Right renal cortex interstitium (tissue), 3 donors: Measurements from ENCODE around the gene STARD3NL. TPM values are rescaled to one million over a fixed set of nuclear protein-coding genes. Genes with fewer than 3 reads are reported as not detected.
"Not testable (repeated sequence)": the region's sequence is repeated elsewhere in the genome, so short reads cannot be mapped to it uniquely, and the experiment has no call there.

Experiments used
- DNase-seq, 3 donors: peaks; one replicate each; pipeline ENCODE4 v3.0.0-alpha.2; 2013; ENCODE audit warnings: low read depth in 3 of 3, low spot score in 2 of 3
- polyA plus RNA-seq, 3 donors: library from polyadenylated mRNA; unstranded; fragments of 120-200 nt; gene quantifications; one replicate each; pipeline ENCODE4 v1.2.1, GENCODE V29; 2013; ENCODE audit not compliant: insufficient read length in 3 of 3

Gene STARD3NL
- polyA plus RNA-seq, 3 donors = 71.4 to 74.0 (median 73.0) TPM

DNA sequence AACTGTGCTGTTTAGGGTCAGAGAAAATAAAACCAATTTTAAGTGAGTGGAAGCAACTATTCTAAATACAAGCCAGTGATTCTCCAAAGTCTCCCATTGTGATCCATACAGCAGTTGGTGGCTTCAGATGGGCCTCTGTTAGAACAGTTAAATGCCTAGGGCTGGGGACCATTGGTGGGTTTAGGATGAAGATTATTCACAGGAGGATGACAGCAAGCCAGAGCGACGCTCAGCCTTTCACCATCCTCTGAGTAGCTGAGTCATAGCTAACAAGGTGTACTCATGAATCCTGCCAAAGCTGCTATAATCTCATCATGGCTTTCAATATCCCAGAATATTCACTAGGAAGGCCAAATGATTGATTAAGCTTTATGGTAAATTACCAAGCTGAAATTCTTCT lies 39.6 kb downstream of the STARD3NL start:
- DNase-seq = no peak

DNA sequence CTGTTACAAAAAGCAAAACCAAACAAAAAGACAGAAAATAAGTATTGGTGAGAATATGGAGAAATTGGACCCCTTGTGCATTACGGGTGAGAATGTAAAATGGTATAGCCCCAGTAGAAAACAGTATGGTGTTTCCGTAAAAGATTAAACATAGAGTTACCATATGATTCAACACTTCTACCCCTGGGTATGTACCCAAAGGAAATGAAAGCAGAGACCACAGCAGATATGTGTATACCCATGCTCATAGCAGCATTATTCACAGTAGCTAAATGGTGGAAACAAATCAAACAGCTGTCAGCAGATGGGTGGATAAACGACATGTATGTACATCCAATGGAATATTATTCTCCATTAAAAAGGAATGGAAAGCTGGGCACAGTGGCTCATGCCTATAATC lies 42.4 kb downstream of the STARD3NL start:
- no peak for DNase-seq

DNA sequence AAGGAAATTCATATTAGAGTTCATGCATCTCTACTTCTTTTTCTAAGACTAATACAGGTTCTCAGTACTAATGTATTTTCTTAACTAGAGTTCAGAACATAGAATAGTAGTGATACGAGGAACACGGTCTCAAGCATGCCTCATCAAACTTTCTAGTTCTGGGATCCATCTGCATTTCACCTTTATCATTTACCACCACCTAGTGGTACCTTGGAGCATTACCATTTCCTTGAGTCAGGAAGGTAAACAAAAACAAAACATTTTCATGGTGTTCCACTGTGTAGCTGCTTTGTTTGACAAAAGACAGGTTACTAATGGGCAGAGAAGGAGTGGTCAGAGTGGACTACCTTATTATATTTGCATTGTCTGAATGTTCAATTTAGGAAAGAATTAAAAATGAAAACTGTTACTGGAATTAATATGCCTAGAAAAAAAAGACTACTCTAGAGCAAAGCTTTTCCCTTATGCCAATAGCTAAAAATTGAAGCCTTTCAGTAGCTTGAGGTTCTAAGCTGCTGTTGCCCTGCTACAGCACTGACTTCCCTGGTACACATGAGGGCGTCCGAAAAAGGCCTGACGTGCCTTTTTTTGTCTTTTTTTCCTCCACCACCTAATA lies 44.5 kb downstream of the STARD3NL start:
- DNase-seq = peak in 2 of 3 donors; percentile 29 to 31

DNA sequence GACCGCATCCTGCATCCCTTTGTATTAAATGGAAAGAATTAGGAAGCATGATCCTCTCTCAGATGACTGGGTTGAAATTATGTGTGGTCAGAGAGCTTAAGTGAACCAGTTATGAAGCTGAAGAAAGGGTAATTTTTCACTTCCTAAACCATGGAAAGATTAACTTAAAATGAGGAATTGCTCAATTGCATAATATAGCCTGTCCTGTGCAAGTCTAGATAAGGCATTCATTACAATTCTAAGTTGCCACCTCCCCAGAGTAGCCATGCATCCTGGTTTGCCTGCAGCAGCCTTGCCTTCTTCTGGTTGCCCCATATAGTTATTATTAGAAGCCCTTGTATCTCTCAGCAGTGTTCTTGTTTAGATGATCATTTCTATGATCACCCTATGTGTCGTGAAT lies 45.3 kb downstream of the STARD3NL start:
- no peak for DNase-seq

DNA sequence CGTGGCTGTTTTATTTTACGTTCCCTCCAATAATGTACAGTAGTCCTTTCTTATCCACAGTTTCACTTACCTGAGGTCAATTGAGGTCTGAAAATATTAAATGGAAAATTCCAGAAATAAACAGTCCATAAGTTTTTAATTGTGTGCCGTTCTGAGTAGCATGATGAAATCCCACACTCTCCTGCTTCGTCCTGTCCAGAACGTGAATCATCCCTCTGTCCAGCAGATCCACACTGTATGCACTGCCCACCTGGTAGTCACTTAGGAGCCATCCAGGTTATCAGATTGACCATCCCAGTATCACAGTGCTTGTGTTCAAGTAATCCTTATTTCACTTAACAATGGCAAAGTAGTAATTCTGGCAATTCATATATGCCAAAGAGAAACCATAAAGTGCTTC lies 46.3 kb downstream of the STARD3NL start:
- DNase-seq = no peak

DNA sequence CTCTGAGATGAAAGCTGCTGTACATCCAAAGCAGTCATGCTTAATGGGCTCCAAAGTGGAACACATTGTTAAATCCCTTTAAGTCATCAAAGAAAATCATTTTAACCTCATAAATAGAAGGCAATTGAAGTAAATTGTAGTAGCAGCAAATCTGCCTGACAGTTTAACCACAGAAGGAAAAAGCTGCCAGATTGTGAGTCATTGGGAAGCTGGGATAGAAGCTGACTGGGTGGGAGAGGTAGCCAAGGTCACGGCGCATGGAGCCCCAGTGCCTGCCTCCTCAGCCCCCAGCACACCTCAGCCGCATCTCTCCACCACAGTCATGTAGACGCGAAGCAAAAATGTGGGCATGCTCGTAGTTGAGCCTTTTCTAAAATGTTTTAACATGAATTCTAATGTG lies 51.3 kb downstream of the STARD3NL start:
- DNase-seq = no peak

DNA sequence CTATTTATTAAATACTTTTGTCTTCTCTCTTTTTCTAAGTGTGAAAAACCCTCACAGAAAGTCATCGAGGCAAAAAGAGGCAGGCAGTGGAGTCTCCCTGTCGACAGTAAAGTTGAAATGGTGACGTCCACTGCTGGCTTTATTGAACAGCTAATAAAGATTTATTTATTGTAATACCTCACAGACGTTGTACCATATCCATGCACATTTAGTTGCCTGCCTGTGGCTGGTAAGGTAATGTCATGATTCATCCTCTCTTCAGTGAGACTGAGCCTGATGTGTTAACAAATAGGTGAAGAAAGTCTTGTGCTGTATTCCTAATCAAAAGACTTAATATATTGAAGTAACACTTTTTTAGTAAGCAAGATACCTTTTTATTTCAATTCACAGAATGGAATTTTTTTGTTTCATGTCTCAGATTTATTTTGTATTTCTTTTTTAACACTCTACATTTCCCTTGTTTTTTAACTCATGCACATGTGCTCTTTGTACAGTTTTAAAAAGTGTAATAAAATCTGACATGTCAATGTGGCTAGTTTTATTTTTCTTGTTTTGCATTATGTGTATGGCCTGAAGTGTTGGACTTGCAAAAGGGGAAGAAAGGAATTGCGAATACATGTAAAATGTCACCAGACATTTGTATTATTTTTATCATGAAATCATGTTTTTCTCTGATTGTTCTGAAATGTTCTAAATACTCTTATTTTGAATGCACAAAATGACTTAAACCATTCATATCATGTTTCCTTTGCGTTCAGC lies 52.0 kb downstream of the STARD3NL start:
- DNase-seq = no peak

DNA sequence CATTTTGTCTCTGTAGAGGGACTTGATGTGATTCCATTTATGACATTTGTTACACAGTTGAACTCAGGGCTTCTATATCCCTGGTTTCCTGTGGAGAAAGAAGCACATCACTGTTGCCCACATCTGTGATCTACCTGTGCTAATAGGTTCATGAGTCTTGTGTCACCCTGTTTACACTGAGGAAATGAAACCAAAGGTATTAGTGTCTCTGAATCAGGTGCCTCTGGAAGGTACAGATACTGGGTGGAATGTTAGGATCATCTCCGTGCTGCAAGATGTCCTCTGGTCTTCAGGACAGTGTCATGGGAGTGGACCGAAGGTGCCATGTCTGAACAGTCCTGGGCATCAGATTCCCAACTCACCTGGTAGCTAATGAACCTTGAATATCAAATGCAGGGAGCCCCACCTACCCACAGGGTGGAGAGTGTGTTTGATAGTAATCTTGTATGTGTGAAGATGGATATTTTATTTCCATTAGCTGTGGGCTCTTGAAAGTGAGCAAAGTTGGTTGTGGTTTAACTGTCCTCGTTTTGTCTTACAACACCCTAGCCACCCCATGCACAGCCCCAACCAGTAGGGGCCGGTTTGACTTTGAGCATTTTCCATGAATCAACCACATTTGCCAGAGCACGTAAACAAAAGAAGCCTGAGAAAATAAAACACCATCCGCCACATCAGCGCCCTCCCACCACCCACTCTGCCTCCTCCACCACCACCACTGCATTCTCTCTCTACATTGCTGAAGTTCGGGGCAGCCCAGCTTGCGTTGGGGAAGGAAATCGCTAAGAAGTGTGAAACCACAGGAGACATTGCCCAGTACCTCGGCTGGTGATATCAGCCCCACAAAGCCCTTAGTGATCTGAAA lies 54.7 kb downstream of the STARD3NL start:
- no peak for DNase-seq

GRCh38 chr7:38234759-38235158 lies 56.7 kb downstream of the STARD3NL start:
- DNase-seq = not testable (repeated sequence)

GRCh38 chr7:38235606-38236005 lies 57.6 kb downstream of the STARD3NL start:
- no peak for DNase-seq

GRCh38 chr7:38239129-38239528 lies 61.1 kb downstream of the STARD3NL start:
- not testable (repeated sequence) for DNase-seq

GRCh38 chr7:38241071-38241470 lies 63.0 kb downstream of the STARD3NL start:
- no peak for DNase-seq

- DNase-seq = no peak
Measured at GRCh38 chr7:38242814-38243213, 64.8 kb downstream of the STARD3NL start.

DNA sequence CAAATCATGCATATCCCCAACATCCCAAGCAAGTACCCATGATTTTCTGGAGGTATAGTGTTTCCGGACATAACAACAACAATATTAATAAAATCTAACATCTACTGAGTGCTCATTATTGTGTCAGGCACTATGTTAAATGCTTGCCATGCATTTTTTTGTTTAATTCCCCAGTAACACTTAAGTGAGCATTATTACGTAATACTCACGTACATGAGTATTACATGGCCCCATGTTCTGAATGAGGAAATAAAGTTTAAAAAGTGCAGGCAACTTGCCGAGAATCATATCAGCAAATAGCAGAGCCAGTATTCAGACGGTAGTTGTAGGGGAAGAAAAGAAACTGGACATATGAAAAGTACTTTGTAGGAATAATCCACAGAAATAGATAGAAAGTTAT lies 65.3 kb downstream of the STARD3NL start:
- not testable (repeated sequence) for DNase-seq

DNA sequence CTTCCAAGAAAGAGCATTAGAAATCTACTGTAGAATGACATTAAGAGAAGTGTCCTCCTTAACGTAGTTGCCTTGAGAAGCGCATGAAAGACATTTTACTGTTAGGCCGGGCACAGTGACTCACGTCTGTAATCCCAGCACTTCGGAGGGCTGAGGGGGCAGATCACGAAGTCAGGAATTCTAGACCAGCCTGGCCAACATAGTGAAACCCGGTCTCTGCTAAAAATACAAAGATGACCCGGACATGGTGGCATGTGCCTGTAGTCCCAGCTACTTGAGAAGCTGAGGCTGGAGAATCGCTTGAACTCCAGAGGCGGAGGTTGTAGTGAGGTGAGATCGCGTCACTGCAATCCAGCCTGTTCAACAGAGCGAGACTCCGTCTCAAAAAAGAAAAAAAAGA lies 66.5 kb downstream of the STARD3NL start:
- DNase-seq = no peak

DNA sequence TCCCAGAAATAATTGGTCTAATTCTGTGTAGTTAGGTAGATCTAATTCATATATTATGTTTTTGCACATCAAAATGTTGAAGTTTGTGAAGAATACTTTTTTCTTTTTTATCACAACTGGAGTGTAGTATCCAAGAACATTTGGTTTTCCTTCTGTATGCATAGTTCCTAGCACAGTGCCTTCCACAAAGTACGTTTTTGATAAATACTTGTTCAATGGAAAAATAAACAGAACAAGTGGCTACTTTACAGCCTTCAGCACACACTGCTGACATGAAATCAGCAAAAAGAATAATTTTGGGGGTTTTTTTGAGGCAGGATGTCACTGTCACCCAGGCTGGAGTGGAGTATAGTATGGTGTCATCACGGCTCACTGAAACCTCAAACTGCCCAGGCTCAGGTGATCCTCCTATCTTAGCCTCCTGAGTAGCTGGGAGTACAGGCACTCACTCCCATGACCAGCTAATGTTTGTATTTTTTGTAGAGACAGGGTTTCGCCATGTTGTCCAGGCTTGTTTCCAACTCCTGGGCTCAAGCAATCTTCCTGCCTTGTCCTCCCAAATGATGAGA lies 67.4 kb downstream of the STARD3NL start:
- DNase-seq = no peak

- DNase-seq = no peak
Measured at GRCh38 chr7:38248069-38248567, 70.1 kb downstream of the STARD3NL start.

DNA sequence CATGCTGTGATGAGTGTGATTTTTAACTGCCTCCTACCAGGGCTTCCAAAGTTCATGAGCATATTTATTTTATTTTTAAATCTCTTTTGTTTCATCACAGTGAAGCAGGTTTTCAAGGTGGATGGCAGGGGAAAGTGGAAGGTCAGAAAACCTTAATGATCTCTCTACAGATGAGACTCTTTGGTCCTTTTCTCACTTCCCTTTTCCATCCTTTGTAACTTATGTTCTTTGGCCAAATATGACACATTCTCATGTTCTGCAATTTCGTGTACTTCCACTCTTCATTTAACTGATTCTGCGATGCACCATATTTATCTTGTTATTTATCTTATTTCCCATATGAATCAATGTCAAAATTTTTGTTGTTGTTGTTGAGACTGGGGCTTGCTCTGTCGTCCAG lies 71.8 kb downstream of the STARD3NL start:
- not testable (repeated sequence) for DNase-seq

GRCh38 chr7:38257350-38257677 lies 79.3 kb downstream of the STARD3NL start:
- DNase-seq = no peak

GRCh38 chr7:38259157-38259556 lies 81.1 kb downstream of the STARD3NL start:
- DNase-seq = not testable (repeated sequence)

GRCh38 chr7:38261601-38262000 lies 83.6 kb downstream of the STARD3NL start:
- not testable (repeated sequence) for DNase-seq
